Ascending aorta (tissue), 2 donors: ENCODE measurements around the gene MCC. TPM values are rescaled to one million over a fixed set of nuclear protein-coding genes. Genes with fewer than 3 reads are reported as not detected.

ENCODE experiments used
- DNase-seq, 2 donors: peaks; one replicate each; pipeline ENCODE4 v3.0.0-alpha.2; 2019; ENCODE audit warnings: low spot score in 2 of 2
- H3K27ac ChIP-seq, 2 donors: fragments of 200-600 bp; sonication (generic); one replicate each; pipeline ENCODE4 v1.5.1; 2016 to 2017; ENCODE audit warnings: mild to moderate bottlenecking in 1 of 2
- H3K27me3 ChIP-seq: fragments of 200-600 bp; sonication (generic); one replicate; pipeline ENCODE4 v1.5.1; 2017
- H3K36me3 ChIP-seq, 2 donors: fragments of 200-600 bp; sonication (generic); one replicate each; pipeline ENCODE4 v1.5.1; 2016
- H3K4me1 ChIP-seq, 2 donors: fragments of 200-600 bp; sonication (generic); one replicate each; pipeline ENCODE4 v1.5.1; 2016 to 2017; ENCODE audit warnings: mild to moderate bottlenecking in 1 of 2
- H3K4me3 ChIP-seq, 2 donors: fragments of 200-600 bp; sonication (generic); one replicate each; pipeline ENCODE4 v1.5.1; 2016 to 2017; ENCODE audit warnings: mild to moderate bottlenecking in 1 of 2
- H3K9me3 ChIP-seq, 2 donors: fragments of 200-600 bp; sonication (generic); one replicate each; pipeline ENCODE4 v1.5.1; 2016
- CTCF ChIP-seq, 3 experiments: fragments of 200-600 bp in 2 of 3; fragments of 450-650 bp in 1 of 3; sonication (generic) in 2 of 3; IDR thresholded peaks; one replicate each; pipeline ENCODE4 v1.5.1; 2016 to 2019; ENCODE audit warnings: antibody characterized with exemption in 3 of 3, mild to moderate bottlenecking in 1 of 3, moderate library complexity in 1 of 3
- intact Hi-C: fragments of 100-400 bp; cut with DNase I; formaldehyde crosslinking; loops from one replicate; pipeline ENCODE4 v1.15.1; 2023
- total RNA-seq: library from RNA; depleted of rRNA; stranded (reverse); fragments of >200 nt; gene quantifications from one replicate; pipeline ENCODE4 v1.1.0, GENCODE V29; 2016

Gene MCC
- total RNA-seq, 1 donor from 2014 or later, result 67.9 TPM

DNA sequence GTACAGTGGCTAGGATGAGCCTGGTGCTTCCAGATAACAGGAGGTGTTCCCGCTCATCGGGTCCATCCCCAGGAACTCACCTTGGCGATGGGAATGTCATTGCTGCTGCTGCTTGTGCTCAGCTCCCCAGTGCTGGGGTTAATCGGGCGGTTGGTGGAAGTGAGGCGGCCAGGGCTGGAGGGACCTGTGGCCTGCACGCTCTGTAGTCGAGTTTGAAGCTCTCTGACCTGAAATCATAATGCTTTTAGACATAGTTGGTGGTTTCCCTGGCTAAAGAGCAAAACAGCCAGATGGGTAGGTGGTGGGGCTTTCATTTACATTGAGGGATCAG lies 403.2 kb downstream of the MCC start:
- Histone ChIP-seq H3K27me3 (no peaks in the 10 kb centered on the region), H3K9me3 (no peaks in the 10 kb centered on the region), H3K27ac (no peak overlapping the region), H3K4me1 (peaks cover 0 to 16% of the 10 kb centered on the region in 2 donors), H3K4me3 (no peak overlapping the region), H3K36me3 (no peaks in the 10 kb centered on the region)
- DNase-seq, result no peak
- intact Hi-C loops, result loop anchor here (10.0 kb wide), 1 partner anchor 430 kb away; the partner anchor contains the start of gene YTHDC2
- TF ChIP-seq CTCF (IDR thresholded peaks at IDR 0.05), result no peak

GRCh38 chr5:113084402-113085083 lies 403.7 kb downstream of the MCC start:
- Histone ChIP-seq H3K4me3 (no peak overlapping the region), H3K36me3 (no peaks in the 10 kb centered on the region), H3K4me1 (peaks cover 0 to 16% of the 10 kb centered on the region in 2 donors), H3K9me3 (no peaks in the 10 kb centered on the region), H3K27me3 (no peaks in the 10 kb centered on the region), H3K27ac (no peak overlapping the region)
- no peak for DNase-seq
- intact Hi-C loops, result loop anchor here (10.0 kb wide), 1 partner anchor 430 kb away; the partner anchor contains the start of gene YTHDC2
- TF ChIP-seq CTCF (IDR thresholded peaks at IDR 0.05), result no peak

GRCh38 chr5:113083481-113083880 lies 404.8 kb downstream of the MCC start:
- Histone ChIP-seq H3K27ac (no peak overlapping the region), H3K4me3 (no peak overlapping the region), H3K36me3 (no peaks in the 10 kb centered on the region), H3K27me3 (no peaks in the 10 kb centered on the region), H3K4me1 (peaks cover 0 to 5% of the 10 kb centered on the region in 2 donors), H3K9me3 (no peaks in the 10 kb centered on the region)
- TF ChIP-seq CTCF (IDR thresholded peaks at IDR 0.05), result no peak
- intact Hi-C loops, result loop anchor here (10.0 kb wide), 1 partner anchor 431 kb away; the partner anchor contains the start of gene YTHDC2
- no peak for DNase-seq

- Histone ChIP-seq H3K4me1 (peaks cover 0 to 5% of the 10 kb centered on the region in 2 donors), H3K27ac (no peak overlapping the region), H3K9me3 (no peaks in the 10 kb centered on the region), H3K27me3 (no peaks in the 10 kb centered on the region), H3K4me3 (no peak overlapping the region), H3K36me3 (no peaks in the 10 kb centered on the region)
- TF ChIP-seq CTCF (IDR thresholded peaks at IDR 0.05), result no peak
- DNase-seq, result no peak
- intact Hi-C loops, result loop anchor here (10.0 kb wide), 1 partner anchor 432 kb away; the partner anchor contains the start of gene YTHDC2
Observed at GRCh38 chr5:113082547-113082905, 405.7 kb downstream of the MCC start.

GRCh38 chr5:113081881-113082546 lies 406.2 kb downstream of the MCC start:
- Histone ChIP-seq H3K4me1 (peaks cover 0 to 2% of the 10 kb centered on the region in 2 donors), H3K27ac (no peak overlapping the region), H3K9me3 (no peaks in the 10 kb centered on the region), H3K27me3 (no peaks in the 10 kb centered on the region), H3K4me3 (no peak overlapping the region), H3K36me3 (no peaks in the 10 kb centered on the region)
- DNase-seq, result no peak
- no peak for TF ChIP-seq CTCF (IDR thresholded peaks at IDR 0.05)
- intact Hi-C loops, result loop anchor here (10.0 kb wide), 1 partner anchor 433 kb away; the partner anchor contains the start of gene YTHDC2
